Glomerular visceral epithelial cell (primary cell): Measurements from ENCODE around the gene INHA.

Experiments used
- DNase-seq: peaks from one replicate; pipeline ENCODE4 v3.0.0-alpha.2; 2016; ENCODE audit errors: extremely low spot score

INHA gene

DNA sequence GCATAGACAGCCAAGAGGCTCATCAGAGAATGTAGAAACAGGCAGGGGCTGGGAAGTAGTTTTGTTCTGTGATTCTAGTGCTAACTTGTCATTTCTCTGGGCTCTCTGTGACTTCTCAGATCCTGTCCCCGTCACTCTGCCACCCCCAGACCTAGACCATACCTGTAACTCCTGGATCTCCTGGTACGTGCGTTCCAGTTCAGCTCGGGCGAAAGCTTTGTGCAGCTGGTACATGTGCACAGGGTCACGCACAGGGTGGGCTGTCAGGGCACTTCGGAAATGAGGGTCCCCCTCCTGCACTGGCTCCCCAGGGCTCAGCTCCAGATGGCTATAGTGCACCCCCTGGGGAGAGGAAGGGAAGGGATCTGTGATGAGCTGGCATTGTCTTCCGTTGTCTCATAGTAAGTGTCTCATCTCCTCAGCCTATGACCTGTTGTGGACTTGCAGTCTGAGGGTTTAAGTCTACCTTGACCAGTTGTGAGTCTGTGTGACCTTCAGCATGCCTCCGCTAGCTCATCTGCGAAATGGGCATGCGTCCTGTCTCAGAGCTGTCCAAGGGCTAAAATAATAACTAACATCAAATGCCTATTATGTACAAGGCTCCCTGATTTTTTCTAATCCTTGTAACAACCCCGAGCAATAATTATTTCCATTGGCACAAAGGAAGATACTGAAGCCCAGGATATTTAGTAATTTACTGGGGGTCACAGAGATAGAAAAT, 31.2 kb upstream of the INHA start:
- DNase-seq: no peak

DNA sequence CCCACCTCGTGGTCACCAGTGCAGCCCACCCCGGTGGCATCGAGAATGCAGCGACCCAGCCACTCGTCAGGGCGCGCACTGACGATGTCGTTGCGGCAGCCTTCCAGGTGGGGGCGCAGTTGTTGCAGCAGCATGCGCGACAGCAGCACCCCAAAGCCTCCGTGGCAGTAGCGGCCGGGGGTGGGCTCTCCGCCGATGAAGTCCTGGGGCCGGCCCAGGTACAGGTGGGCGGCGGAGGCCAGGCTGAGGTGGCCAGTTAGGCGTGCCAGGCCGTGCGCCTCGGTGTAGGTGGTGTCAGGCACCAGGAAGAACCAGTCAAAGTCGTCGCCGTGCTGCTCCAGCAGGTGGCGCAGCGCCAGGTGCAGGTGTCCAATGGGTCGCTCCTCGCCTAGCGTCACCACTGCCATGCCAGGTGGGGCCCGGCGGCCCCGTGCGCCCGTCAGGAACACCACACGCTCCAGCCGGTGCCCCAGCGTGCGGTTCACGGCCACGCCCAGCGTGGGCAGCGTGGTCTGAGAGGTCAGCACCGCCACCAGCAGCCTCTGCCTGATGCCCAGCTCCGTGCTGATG, 30.4 kb upstream of the INHA start:
- DNase-seq: peak; percentile 87

DNA sequence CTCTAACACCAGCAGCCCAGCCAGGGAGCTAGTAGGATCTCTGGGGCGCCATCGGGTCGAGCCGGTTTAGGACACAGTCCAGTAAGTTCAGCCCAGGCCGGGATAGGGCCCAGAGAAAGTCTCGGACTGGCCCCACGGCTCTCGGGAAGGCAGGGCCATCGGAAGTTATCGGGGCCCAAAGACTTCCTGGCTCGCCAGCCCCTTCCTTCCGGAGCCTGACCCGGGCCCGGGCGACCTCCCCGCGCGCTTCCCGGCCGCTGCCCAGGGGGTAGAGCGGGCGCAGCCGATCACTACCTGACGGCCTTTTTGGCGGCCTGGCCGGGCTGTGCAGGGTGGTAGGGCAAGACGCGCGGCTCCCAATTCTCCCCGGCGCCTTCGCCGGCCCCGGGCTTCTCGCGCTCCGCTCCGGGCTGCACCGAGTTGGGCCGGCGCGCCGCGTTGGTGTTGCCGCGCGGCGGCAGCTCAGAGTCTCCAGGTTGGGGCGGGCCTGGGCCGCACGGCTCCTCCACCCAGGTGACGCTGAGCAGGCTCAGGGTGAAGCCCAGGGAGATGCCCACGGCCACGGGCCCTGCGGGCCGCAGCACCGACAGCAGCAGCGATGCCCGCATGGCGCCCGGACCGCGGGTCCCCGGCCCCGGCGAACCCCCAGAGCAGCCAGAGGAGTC, 29.0 kb upstream of the INHA start:
- DNase-seq: peak; percentile 65

DNA sequence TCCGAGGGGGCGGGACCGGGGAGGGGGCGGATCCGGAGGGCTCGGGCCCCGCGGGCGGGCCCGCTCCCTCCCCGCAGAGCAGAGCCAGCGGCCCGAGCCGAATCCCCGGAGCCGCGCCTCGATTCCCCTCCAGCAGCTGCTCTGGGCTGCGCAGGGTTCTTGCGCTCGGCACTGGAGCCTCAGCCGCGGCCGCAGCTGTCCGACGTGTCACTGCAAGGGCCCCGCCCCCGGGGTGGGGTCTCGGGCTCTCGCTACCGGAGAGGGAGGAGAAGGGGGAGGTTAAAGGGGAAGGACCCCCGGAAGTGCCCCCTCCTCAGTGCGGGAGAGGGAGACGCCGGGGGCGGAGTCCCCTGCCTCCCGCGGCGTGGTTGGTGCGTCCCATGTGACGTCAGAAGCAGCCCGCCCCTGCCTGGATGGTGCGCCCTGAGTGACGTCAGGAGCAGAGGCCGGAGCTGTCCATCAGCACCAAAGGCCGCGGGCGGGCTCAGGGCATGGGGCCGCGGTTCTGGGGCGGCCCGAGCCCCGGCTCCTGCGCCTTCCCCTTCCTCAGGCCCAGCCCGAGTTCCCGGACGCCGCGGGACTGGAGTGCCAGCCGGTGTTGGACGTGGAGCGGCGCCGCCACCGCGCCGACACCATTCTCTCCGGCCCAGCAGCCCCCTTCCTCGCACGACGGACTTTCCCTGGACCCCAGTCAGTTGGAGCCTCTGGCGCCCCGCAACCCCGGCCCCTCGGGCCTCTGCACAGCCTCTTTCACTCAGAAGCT, 28.3 kb upstream of the INHA start, which contains the start of the genes CHPF and TMEM198:
Gene CHPF, minus strand, starts transcription at position 214 of the 763 bp plus-strand sequence. CDS start 271 bp downstream, outside the sequence.
Gene TMEM198, plus strand, starts transcription at position 433 of the 763 bp plus-strand sequence. CDS start 700 bp downstream, outside the sequence.
- DNase-seq: peak; percentile 99

DNA sequence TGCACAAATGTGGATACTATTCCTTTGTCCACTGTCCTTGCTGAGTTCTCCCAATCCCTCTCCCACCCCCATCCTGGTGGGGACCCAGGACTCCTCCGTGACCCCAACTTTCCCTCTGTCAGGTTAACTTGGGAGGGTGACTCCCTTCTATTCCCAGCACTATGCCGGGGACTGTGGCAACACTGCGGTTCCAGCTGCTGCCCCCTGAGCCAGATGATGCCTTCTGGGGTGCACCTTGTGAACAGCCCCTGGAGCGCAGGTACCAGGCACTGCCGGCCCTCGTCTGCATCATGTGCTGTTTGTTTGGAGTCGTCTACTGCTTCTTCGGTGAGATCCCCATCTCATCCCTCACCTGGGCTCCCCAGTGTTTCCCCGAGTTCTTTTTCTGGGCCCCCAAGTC, 27.5 kb upstream of the INHA start:
- DNase-seq: no peak

DNA sequence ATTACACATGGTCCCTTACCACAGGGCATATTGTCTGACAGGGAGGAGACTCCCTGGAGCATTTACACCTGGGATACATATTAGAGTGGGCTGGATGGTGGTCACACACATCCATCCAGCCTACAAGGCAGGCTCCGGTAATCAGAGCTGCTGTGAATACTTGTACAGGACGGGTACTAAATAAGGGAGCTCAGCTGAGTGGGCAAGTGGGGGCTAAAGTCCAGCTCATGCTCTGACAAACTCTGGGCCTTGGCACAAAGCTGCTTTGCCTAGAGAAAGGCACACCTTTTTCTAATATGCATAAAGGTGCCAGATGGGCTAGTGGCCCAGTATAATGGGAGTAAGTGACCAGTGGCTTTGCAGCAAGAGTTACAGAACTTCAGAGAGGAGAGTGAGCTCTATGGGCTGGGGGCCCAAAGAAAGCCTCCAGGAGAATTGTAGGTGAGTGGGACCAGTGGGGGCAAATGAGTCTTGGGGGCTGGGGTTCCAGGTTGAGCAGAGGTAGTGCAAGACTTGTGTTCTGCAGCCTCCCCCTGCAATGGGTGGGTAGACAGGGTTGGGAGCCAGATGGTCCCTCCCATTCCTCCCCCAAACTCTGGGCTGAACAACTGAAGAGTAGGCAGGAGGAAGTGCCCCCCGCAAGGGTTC, 26.7 kb upstream of the INHA start:
- DNase-seq: no peak

DNA sequence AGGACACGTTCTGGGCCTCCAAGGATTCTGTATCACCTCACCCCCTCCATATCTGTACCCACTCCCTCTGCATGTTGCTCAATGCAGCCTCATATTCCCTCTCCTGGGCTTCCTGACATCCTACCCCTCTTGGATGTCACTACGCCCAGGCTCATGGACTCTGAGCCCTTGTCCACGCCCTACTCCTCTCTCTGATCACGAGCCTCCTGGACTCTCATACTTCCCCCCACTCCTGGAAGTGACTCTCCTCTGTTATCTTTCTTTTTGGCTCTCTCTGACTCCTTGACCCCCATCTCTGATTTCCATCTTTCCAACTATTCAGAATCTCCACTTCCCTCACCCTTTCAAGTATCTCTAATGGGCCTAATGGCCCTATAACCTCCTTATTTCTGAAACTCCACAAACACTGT, 26.2 kb upstream of the INHA start:
- DNase-seq: no peak

DNA sequence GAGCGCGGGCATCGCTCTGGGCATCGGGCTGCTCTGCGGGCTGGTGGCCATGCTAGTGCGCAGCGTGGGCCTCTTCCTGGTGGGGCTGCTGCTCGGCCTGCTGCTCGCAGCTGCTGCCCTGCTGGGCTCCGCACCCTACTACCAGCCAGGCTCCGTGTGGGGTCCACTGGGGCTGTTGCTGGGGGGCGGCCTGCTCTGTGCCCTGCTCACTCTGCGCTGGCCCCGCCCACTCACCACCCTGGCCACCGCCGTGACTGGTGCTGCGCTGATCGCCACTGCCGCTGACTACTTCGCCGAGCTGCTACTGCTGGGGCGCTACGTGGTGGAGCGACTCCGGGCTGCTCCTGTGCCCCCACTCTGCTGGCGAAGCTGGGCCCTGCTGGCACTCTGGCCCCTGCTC, 24.5 kb upstream of the INHA start:
- DNase-seq: no peak

DNA sequence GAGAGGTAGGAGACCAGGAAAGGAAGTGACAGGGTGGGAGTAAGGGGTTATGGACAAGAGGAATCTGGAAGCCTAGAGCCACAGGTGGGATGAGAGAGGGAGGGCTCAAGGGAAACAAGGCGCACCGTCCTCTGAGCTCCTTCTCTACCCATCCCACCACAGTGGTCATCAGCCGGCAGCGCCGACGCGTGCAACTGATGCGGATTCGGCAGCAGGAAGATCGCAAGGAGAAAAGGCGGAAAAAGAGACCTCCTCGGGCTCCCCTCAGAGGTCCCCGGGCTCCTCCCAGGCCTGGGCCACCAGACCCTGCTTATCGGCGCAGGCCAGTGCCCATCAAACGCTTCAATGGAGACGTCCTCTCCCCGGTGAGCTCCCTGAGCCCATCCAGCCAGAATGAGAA, 23.1 kb upstream of the INHA start:
- DNase-seq: no peak

DNA sequence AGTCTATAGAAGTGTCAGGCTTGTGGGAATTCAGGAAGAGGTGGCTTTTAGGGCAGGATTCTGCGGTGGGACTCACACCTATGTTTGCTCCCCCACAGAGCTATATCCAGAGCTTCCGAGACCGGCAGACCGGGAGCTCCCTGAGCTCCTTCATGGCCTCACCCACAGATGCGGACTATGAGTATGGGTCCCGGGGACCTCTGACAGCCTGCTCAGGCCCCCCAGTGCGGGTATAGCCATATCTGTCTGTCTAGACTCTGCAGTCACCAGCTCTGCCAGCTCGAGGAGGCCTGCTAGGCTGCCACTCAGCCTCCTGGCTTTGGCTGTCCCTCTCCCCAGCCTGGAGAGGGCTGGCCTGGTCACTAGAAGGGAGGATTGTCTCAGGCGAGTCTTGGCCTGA, 22.5 kb upstream of the INHA start:
- DNase-seq: no peak

DNA sequence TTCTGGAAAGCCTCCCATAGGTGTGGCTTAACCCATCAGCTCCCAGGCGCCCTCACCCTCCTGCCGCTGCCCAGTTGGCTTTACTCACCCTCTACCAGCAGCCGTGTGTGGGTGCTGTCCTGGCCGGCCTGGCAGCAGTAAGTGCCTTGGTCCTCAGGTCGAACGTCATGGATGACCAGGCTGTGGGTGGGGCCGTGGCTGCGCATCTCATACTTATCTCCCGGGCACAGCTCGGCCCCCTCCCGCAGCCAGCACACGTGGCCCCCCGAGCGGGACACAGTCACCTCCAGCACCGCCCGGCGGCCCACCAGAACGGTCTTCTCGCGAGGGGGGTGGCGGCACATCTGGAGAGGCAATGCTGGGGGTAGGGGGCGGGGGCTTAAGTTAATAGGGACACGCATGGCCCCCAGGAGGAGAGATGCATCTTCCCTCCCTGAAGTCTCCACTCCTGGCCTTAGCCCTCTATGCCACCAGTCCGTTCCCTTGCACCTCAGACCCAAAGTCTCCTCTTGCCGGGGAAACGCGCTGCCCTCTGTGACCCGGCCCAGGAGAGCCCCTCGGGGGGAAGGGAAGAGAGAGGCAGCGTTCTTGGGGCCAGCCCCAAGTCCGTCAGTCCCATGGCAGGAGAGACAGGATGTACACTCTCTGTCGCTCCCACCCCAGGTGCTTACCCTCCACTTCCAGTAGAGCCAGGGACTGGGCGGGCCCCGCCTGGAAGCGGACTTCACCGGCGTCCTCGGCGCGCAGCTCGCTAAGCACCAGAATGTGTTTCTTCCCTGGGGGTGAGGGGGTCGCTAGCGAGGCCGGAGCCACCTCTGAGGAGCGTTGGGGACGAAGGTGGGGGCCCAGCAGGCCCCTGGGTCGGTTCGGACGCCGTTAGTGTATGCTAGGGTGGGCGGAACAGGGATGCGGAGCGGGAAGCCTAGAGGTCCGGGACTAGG, 20.4 kb upstream of the INHA start:
- no peak for DNase-seq

DNA sequence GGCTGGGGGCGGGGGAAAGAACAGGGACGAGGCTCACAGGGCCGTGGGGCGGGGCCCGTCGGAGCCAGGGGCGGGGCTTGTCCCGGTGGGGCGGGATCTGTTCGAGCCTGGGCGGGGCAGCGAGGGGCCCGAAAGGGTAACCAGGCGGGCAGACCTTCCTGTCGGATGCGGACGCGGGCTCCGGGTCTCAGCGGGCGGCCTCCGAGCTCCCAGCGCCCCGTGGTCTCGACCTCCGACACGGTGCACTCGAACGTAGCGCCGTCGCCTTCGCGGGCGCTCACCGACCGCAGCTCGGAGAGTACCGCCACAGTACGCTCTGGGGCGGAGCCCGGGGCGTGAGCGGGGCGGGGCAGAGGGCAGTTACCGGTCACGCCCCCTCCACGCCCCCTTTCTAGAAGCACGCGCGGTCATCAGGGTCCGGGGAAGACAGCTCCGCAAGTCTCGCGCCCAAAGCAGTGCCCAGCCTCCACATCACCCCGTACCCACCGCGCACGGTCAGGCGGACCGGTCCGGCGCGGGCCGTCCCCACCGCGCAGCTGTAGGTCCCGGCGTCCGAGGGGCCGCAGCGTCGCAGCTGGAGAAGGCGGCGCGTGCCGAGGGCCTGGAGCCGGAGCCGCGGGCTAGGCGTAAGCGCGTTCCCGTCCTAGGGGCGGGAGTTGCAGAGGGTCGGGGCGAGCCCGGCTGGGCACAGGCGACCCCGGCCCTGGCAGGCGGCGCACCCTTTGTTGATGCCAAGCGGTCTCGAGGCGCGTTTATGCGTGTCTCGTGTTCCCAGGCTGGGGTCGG, 19.5 kb upstream of the INHA start:
- DNase-seq: peak; percentile 84

DNA sequence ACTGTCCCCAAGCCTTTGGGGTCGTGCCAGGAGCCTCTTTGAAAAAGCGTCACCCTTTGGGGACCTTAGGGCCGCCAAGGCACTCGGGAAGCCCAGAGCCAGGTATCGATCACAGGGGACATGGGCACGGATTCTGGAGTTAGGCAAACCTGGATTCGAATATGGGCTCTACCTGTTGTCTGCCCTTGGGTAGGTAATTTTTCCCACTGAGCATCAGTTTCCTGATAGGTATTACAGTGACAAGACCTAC, 19.0 kb upstream of the INHA start:
- no peak for DNase-seq

DNA sequence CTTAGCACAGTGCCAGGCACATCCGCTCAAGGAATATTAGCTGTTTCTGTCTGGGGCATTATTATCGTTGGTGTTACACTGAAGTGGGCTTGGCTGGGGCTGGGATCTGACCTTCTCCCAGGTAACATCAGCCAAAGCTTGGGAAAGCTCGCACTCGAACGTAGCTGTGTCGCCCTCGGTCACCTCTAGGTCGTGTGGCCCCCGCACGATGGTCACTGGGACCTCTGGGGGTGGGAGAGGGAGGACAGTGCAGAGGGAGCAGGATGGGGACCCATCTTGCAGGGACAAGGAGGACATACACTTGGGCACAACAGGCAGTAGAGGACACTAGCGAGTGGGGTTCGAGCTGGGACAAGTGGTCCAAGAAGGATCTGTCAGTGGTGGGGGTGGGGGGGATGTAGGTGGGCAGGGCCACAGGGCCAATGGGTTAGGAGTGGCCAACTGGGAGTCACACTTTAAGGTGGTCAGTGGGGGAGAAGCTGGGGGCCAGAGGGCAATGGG, 18.6 kb upstream of the INHA start:
- DNase-seq: no peak

DNA sequence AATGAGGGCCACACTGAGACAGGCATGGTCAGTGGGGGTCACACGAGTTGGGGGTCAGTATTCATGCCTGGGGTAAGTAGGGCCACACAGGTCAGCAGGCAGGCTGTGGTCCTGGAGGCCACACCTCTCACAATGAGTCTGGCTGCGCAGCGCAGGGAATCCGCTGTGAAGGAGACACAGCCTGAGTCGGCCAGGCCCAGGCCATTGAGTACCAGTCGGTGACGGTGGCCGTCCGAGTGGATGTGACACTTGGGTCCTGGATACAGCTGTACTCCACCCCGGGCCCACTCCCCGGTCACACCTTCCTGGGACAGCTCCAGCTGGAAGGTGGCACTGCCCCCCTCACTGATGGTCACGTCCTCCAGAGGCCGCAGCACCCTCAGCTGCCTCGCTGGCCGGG, 17.8 kb upstream of the INHA start:
- DNase-seq: no peak

DNA sequence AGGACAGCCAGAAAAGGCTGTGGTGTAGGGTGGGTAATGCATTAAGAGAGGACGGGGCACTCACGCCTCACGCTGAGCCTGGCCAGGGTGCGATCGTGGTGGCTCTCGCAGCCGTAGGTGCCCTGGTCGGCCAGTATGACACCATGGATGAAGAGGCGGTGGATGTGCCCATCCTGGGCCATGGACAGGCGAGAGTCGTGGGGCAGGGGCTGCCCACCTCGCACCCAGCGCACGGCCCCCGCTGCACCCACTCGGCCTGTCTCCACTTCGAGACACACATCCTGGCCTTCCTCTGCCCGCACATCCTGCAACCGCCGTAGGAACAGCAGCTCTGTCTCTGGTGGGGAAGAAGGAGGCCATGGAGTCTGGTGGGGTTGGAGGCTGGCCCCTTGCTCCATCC, 16.2 kb upstream of the INHA start:
- no peak for DNase-seq

DNA sequence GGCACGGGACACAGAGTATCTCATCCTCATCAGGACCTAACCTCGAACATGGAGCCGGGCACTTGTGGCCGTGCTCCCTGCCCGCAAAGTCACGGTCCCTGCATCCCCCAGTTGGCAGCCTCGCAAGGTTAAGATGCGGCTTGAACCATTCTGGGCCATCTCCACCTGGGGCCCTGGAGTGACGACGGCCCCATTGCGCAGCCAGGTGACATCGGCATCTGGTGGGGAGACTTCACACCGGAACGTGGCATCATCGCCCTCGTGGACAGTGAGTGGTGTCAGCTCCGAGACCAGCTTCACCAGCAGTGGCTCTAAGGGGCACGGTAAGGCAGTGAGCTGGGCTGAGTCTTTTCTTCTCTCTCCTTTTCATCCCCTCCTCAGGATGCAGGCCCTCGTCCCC, 15.7 kb upstream of the INHA start:
- DNase-seq: no peak

DNA sequence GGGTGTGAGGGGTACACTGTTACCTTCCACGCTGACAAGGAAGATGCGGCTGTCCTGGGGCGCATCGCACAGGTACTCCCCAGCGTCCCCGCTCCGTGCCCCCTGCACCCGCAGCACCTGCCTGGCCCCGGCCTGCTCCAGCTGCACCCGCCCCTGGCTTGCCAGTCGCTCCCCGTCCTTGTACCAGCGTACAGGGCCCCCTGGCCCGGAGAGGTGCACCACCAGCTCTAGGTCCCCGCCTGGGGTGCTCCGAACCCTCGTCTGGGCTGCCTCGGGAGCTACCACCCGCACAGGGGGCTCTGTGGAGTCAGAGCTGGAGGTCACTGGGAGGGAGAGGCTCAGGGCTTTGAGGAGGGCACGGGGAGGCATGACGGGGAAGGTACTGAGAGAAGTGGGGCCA, 14.8 kb upstream of the INHA start:
- DNase-seq: no peak

DNA sequence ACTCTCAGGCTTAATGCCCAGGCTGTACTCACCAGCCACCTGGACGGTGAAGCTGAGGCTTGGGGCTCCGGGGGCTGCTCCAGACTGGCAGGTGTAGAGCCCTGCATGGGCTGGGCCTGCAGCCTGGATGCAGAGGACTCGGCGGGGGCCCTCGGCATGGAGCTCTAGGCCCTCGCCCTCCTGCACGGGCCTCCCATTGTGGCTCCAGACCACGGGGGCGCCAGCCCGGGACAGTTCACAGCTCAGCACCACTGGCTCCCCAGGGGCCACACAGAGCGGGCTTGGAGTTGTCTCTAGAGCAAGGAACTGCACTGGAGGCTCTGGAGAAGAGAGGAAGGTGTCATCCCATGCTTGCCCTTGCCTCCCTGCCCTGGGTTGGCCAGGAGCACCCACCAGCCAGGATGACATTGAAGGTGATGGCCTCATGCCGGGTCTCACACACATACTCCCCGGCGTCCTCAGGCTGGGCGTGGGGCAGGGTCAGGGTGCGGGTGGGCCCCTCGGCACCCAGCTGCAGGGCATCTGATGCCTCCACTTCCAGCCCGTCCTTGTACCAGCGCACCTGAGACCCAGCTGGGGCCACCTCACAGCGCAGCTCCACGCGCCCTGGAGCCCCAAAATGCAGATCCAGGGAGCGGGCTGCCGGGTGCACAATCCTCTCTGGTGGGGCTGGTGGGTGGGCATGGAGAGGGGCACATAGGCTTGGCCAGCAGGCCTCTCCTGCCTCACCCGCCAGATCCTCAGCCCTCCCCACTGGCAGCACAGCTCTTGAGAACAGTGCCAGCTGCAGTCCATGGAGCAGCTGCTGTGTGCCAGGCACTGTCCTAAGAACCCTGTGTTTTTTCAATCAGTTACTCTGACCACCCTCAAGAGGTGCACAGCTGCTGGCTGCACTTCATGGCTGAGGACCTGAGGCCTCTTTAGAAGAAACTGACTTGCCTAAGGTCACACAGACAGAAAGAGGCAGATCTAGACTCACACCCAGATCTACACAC, 14.0 kb upstream of the INHA start:
- DNase-seq: no peak
